Mammary epithelial cell (primary cell): ENCODE results near the gene MRPL20.

Experiments
- CTCF ChIP-seq, 2 donors: IDR thresholded peaks in 1 of 2; conservative IDR thresholded peaks in 1 of 2; 2 replicates each; pipeline ENCODE4 v1.5.1; 2011 to 2012; ENCODE audit warnings: inconsistent platforms in 2 of 2, low read length in 2 of 2, mild to moderate bottlenecking in 2 of 2, control low read depth in 1 of 2, low read depth in 1 of 2; ENCODE audit not compliant: insufficient read depth in 1 of 2; ENCODE audit errors: extremely low read depth in 1 of 2
- EZH2 ChIP-seq: IDR thresholded peaks from 2 replicates; pipeline ENCODE4 v1.6.1; 2012; ENCODE audit warnings: low read length, inconsistent platforms, borderline replicate concordance

- no peak for TF ChIP-seq CTCF (conservative IDR thresholded peaks at IDR 0.05 in 1 of 2, IDR thresholded peaks at IDR 0.05 in 1 of 2; ENCODE audit: extremely low read depth in 1 of 2, insufficient read depth in 1 of 2, low read depth in 1 of 2, low read length in 2 of 2)
- no peak for TF ChIP-seq EZH2
These were observed 26.7 kb upstream of the MRPL20 start for GRCh38 chr1:1433804-1434130.
